ENCODE data around the gene SCFD2. TPM values are rescaled to one million over a fixed set of nuclear protein-coding genes. Genes with fewer than 3 reads are reported as not detected.

SCFD2 gene
- total and polyA plus RNA-seq, 2 of the 8 experiments (the other 6 are each of a cell fraction or from before 2014, with no cell fraction given), result 6.2 to 10.2 TPM

- H3K27ac ChIP-seq (ENCODE audit: low read depth, low read length), result no peak overlapping the region
- no peak overlapping the region for H3K23ac ChIP-seq (ENCODE audit: insufficient read length)
- H2BK5ac ChIP-seq (ENCODE audit: low read depth, low read length), result no peak overlapping the region
- no peak overlapping the region for H4K8ac ChIP-seq (ENCODE audit: extremely low read depth, insufficient read depth, low read length)
- no peaks in the 10 kb centered on the region for H3K23me2 ChIP-seq (ENCODE audit: low read depth, low read length)
- DNase-seq (ENCODE audit: low read depth in 1 of 2, low spot score in 2 of 2) (no peak), FAIRE-seq (no peak)
- no peak overlapping the region for H3K9ac ChIP-seq (replicated peaks in 1 of 4; ENCODE audit: extremely low read depth in 1 of 4, low read depth in 3 of 4, low read length in 3 of 4)
- no peak overlapping the region for H3K18ac ChIP-seq (ENCODE audit: extremely low read depth, low read length)
- H4K91ac ChIP-seq (replicated peaks; ENCODE audit: insufficient read length, low read length), result no peak overlapping the region
- H3K4me1 ChIP-seq (replicated peaks in 1 of 4; ENCODE audit: control insufficient read depth in 3 of 4, insufficient read depth in 4 of 4, low read length in 3 of 4), result no peaks in the 10 kb centered on the region
- no peak overlapping the region for H4K5ac ChIP-seq (ENCODE audit: insufficient read length, low read depth, low read length)
- H3K56ac ChIP-seq (replicated peaks; ENCODE audit: insufficient read length, low read depth, low read length), result no peak overlapping the region
- TF ChIP-seq POLR2AphosphoS5 (IDR thresholded peaks at IDR 0.05; ENCODE audit: low read depth, low read length) (no peak), CBX8 (IDR thresholded peaks at IDR 0.05; ENCODE audit: borderline replicate concordance, low read depth, low read length) (no peak), KDM5A (IDR thresholded peaks at IDR 0.05; ENCODE audit: low read length) (no peak), BRCA1 (IDR thresholded peaks at IDR 0.05; ENCODE audit: low read depth, low read length) (no peak), TCF12 (IDR thresholded peaks at IDR 0.05; ENCODE audit: low read depth, low read length) (no peak), SUZ12 (IDR thresholded peaks at IDR 0.05; ENCODE audit: low read length) (no peak), CTCF (IDR thresholded peaks at IDR 0.05; ENCODE audit: control extremely low read depth in 1 of 3, insufficient read depth in 1 of 3, low read depth in 1 of 3, low read length in 3 of 3) (no peak), SIRT6 (IDR thresholded peaks at IDR 0.05; ENCODE audit: low read length) (no peak), BACH1 (IDR thresholded peaks at IDR 0.05; ENCODE audit: low read length) (no peak), USF2 (IDR thresholded peaks at IDR 0.05; ENCODE audit: low read length) (no peak), KDM4A (IDR thresholded peaks at IDR 0.05; ENCODE audit: low read depth, low read length, severe bottlenecking) (no peak)
- no peak overlapping the region for H2BK20ac ChIP-seq (ENCODE audit: low read length)
- H2BK15ac ChIP-seq (ENCODE audit: low read length), result no peak overlapping the region
- CTCF ChIA-PET (ENCODE audit: partially characterized antibody), result interaction anchor here (0.7 to 1.1 kb wide), 2 partner anchors 175 to 335 kb away, joined by 3 read pairs; no protein-coding TSS in a partner anchor
- H3K14ac ChIP-seq (ENCODE audit: insufficient read length), result no peak overlapping the region
- H2AK5ac ChIP-seq (ENCODE audit: low read depth, low read length), result no peak overlapping the region
- no peaks in the 10 kb centered on the region for H3K36me3 ChIP-seq (ENCODE audit: control insufficient read depth in 2 of 4, insufficient read depth in 4 of 4, low read length in 3 of 4)
- no peak overlapping the region for H3K4me3 ChIP-seq (ENCODE audit: extremely low read depth in 1 of 4, insufficient read depth in 2 of 4, low read depth in 3 of 4, low read length in 4 of 4)
- H3K4me2 ChIP-seq (ENCODE audit: insufficient read depth in 1 of 2, low read depth in 2 of 2, low read length in 2 of 2), result no peak overlapping the region
- WGBS, 2 experiments (ENCODE audit: extremely low coverage in 1 of 2, insufficient coverage in 1 of 2, insufficient read length in 1 of 2, insufficient replicate concordance in 2 of 2, low coverage in 1 of 2, low lambda C conversion rate in 2 of 2, missing lambda C conversion rate in 1 of 2), result 100% methylated on average over 1 of the region's 1 CpG; no CpG with 5 or more reads in 1 of the 2 experiments
- no peak overlapping the region for H2BK12ac ChIP-seq (ENCODE audit: low read depth, low read length)
- no peaks in the 10 kb centered on the region for H3K79me1 ChIP-seq (ENCODE audit: low read depth, low read length)
- H2AFZ ChIP-seq (ENCODE audit: low read length), result no peak overlapping the region
- H4K20me1 ChIP-seq (replicated peaks in 1 of 2; ENCODE audit: control insufficient read depth in 1 of 2, insufficient read depth in 2 of 2, low read length in 2 of 2), result no peaks in the 10 kb centered on the region
- no peak overlapping the region for H2BK120ac ChIP-seq (replicated peaks; ENCODE audit: low read depth, low read length)
- H3K79me2 ChIP-seq (ENCODE audit: control insufficient read depth in 1 of 2, insufficient read depth in 2 of 2, low read length in 2 of 2), result no peaks in the 10 kb centered on the region
- POLR2A ChIA-PET (ENCODE audit: partially characterized antibody), result no interaction called here
- no peaks in the 10 kb centered on the region for H3K9me3 ChIP-seq (ENCODE audit: insufficient read depth in 2 of 2, low read depth in 1 of 2, low read length in 1 of 2)
- no peaks in the 10 kb centered on the region for H3K27me3 ChIP-seq (replicated peaks in 1 of 4; ENCODE audit: control insufficient read depth in 3 of 4, extremely low read depth in 1 of 4, insufficient read depth in 3 of 4, low read length in 3 of 4)
- H3K4ac ChIP-seq (replicated peaks; ENCODE audit: insufficient read length, low read depth, low read length), result no peak overlapping the region
Observed at GRCh38 chr4:53189011-53189410, 176.8 kb downstream of the SCFD2 start.

Data from H1 (cell line).